NCI-H146 treated with DMSO at 0.1 percent for 48 hours (cell line): ENCODE measurements around the gene SLC16A10.
A peak's percentile ranks its signal among the peaks of the same experiment; 100 is the strongest.
"Not testable (repeated sequence)": the region's sequence is repeated elsewhere in the genome, so short reads cannot be mapped to it uniquely, and the experiment has no call there.

ENCODE experiments used
- DNase-seq: peaks from one replicate; lab custom pipeline; 2025; ENCODE audit not compliant: unreplicated experiment; lab: John Stamatoyannopoulos, UW

SLC16A10 gene, protein sequence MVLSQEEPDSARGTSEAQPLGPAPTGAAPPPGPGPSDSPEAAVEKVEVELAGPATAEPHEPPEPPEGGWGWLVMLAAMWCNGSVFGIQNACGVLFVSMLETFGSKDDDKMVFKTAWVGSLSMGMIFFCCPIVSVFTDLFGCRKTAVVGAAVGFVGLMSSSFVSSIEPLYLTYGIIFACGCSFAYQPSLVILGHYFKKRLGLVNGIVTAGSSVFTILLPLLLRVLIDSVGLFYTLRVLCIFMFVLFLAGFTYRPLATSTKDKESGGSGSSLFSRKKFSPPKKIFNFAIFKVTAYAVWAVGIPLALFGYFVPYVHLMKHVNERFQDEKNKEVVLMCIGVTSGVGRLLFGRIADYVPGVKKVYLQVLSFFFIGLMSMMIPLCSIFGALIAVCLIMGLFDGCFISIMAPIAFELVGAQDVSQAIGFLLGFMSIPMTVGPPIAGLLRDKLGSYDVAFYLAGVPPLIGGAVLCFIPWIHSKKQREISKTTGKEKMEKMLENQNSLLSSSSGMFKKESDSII

DNA sequence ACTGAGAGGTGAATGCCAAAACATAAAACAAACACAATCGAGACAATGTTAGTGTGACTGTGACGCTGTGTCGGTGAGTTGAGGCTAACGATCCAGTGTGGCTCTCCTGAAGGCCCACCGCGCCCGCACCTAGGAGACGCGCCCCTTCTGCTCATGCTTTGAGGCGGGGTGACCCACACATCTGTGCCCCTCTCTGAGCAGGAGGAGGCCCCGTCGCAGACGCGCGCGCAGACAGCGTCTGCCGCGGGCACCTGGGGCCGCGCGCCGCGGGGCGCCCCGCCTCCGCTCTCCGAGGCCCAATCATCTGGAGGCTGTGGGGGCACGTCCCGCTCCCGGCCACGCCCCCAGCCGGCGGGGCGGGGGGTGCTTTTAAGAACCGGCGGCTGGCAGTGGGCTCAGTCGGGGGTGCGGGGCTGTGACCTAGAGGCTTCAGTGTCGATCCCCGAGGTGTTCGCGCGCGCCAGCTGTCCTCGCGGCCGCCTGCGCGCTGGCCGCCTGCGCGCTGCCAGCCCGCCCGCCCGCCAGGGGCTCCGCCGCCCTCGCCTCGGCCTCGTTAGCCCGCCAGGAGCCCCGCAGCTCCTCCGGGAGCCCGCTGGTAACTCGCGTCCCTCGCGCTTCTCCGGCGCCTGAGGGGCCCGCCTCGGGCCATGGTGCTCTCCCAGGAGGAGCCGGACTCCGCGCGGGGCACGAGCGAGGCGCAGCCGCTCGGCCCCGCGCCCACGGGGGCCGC, at the start of gene SLC16A10:
SLC16A10 (plus strand) TSS at position 398 of the 730 bp plus-strand sequence; CDS start at position 648, 250 bp downstream.
- DNase-seq: peak; percentile 75

DNA sequence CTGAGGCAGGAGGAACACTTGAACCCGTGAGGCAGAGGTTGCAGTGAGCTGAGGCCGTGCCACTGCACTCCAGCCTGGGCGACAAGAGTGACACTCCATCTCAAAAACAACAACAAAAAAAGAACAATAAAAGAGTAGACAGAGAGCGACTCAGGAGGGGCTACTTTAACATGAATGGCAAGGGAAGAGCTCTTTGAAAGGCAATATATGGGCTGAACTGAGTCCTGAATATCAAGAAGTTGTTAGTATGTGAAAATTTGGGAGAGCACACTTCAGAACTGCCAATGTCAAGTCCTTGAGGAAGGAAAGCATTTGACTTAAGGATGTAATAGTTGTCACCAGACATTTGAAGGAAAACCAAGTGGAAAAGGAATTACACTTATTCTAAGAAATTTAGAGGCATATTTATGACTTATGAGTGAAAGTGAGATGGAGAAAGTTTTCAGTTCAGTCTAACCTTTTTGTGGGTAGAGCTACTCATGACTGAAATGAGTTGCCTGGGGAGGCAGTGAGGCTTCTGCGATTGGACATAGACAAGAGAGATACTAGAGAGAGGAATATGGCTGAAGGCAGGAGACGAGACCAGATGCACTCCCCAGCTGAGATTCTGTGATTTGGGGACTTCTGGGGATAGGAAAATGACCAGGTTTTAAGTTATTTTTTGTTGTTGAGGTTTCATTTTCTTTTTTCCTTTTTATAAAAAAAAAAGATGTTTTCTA, 48.6 kb upstream of the SLC16A10 start:
- no peak for DNase-seq

DNA sequence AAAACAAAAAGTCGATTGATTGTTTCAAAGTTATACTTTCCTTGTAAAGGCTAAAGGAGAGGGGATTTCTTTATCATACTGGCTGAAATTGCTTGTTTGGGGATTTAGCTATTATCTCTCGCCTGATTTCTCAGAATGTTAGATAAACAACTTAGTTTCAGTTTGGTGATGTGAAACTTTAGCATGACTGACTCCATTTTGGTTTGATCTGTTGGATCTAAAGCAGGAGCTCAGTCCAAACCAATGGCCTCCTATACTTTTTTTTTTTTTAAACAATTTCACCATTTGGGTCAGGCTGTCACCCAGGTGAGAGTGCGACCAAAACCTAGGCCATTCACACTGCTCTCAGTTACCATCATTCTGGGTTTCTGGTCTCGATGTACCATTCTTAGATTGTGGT, 45.4 kb upstream of the SLC16A10 start:
- no peak for DNase-seq

DNA sequence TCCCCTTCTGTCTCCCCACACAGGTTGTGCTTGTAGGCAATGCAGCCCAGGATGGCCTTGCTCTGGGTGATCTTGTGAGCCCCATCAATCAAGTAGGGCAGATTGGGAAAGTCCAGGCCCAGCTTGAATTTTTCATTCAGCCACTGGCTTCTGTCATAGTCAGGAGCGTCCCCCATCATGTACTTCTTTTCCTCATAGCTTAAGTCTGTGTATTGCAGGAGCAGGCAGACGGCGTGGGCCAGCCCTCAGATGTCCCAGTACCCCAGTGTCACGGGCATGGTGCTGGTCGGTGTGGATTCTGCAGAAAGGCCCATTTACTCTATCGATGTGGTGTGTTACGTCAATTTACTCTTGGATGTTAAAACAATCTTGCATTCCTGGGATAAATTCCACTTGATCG, 40.1 kb upstream of the SLC16A10 start:
- DNase-seq: no peak

DNA sequence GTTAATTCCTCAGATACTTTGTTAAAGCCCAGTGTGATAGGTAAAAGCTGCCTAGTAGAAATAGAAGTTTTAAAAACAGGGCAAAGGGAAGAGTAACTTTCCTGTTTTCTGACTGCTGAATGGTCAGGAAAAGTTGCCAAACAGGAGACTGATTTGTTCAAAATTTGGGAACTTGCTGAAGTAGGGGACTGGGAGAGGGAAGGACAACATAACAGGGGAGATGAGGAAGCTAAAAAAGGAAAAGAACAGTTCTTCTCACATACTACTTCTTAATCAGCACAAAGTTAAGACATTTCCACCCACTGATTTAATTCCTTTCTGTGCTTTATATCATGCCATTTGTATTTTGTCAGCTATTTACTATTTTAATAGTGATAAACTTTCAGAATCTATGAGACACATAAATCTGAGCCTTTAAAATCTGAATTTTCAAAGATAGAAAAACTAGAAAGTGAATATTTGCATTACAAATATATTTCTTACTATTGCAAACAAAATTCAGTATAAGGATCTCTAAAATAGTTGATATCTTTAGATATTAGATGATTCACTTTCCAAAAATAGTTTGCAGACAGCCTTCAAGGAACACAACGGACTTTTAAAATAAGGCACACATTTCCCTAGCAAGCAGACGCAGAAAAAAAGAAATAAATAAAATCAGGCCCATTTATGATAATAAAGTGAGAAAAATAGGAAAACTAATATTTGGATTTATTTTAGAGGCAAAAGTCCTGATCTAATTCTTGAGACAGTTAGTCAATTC, 36.9 kb upstream of the SLC16A10 start:
- no peak for DNase-seq

DNA sequence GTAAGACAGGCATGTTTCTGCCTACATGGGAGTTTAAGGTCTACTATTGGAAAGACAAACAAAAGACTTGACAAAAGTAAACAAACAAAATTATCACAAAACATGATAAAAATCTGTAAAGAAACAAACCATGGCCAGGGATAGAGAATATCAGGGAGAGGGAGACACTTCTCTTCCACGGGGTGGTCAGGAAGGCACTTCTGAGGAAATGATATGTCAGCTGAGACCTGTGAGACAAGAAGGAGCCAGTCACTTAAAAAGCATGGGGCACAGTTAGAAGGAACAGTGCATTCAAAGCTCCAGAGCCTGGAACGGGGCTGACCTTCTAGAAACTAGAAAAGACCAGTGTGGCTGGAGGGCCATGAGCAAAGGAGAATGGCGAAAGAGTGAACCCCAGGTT, 35.1 kb upstream of the SLC16A10 start:
- no peak for DNase-seq

DNA sequence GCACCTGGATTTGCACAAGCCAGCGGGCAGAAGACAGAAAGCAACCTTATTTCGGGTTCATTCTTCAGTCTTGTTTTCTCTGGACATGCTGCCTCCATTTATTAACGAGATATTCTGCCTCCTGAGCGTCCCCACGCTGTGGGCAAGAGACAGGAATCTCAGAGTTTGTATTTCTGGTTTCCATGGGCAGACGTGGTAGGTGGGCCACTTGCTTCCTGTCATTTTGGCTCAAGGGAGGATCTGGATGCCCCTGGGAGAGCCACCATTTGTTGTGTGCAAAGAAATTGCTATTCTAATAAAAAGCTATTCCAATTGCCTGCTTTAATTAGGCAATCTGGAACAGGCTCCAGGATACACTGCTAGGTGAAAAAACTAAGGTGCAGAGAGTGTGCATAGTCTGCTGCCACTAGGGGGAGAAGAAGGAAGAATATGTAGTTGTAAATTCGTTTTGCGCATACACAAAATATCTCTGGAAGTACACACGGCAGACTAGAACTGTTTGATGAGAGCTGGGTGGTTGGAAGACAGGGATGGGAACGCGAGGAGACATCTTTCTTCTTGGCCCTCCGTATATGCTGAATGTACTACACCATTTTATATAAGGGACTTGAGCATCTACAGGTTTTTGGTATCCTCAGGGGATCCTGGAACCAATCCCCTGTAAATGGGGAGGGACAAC, 30.1 kb upstream of the SLC16A10 start:
- DNase-seq: peak; percentile 68

DNA sequence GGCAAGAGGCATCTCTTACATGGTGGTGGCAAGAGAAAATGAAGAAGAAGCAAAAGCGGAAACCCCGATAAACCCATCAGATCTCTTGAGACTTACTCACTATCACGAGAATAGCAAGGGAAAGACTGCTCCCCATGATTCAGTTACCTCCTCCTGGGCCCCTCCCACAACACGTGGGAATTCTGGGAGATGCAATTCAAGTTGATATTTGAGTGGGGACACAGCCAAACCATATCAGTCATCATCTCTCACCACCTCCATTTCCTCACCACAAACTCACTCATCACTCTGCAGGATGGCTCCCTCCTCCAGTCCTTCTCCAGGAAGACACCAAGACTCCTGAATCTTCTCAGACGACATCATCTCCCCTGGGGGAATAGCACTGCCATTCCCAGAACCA, 25.8 kb upstream of the SLC16A10 start:
- DNase-seq: no peak

DNA sequence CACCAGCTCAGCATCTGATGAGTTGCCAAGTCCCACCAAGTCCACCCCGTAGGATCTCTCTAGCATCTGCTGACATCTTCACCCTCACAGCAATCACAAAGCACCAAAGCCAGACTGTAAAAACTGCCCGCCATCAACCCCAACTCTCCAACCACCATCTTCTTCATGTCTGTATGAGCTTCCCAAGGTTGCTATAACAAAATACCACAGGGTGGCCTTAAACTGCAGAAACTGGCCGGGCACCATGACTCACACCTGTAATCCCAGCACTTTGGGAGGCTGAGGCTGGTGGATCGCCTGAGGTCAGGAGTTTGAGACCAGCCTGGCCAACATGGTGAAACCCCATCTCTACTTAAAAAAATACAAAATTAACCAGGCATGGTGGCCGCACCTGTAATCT, 25.3 kb upstream of the SLC16A10 start:
- DNase-seq: not testable (repeated sequence)

DNA sequence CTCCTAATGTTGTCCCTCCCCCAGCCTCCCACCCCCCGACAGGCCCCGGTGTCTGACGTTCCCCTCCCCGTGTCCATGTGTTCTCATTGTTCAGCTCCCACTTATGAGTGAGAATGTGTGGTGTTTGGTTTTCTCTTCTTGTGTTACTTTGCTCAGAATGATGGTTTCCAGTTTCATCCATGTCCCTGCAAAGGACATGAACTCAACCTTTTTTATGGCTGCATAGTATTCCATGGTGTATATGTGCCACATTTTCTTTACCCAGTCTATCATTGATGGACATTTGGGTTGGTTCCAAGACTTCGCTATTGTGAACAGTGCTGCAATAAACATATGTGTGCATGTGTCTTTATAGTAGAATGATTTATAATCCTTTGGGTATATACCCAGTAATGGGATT, 24.4 kb upstream of the SLC16A10 start:
- not testable (repeated sequence) for DNase-seq

DNA sequence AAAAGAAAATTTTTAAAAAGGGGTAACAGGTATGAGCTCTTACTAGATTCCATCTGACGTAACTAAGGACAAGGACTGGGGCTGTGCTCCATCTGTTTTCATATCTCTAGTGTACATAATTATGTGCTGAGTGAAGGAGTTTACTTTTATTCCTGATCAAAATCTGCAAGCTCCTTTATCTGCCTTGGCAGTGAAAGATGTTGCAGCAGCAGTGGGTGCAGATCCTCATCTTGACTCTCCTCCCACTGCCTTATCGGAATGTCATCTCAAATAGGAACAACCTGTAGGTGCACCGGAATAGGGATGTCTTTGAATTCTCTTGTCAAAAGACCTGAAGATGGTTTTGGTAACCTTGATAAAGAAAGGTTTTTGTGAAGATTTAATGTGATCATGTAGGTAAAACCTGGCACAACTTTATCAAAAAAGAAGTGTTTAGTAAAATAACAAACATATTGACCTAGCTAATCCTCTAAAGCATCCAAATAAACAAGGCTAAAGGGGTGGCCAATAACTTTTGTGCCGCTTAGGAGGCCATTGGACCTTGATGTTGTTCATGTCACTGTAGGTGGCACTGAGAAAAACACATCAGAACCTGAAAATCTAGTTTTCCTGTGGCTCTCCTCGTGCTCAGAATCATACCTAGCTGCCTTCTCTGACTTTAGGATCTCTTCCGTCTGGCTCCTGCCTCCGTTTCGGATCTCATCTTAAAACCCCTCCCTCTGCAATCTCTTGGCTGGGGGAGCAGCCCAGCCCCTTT, 19.0 kb upstream of the SLC16A10 start:
- DNase-seq: no peak

DNA sequence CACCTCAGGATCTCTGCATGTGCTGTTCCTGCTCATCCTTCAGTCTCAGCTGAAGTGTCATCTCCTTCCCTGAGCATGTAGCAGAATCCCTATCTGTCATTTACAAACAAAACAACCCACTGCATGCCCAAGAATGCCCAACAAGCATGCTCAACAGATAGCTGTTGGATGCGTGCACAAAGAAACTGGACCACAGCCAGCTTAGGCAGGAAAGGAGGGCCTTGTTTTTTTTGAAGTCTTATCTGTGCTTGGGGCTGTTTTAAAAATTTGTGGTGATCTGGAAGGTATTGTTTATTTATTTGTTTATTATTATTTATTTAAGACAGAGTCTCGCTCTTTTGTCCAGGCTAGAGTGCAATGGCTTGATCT, 18.5 kb upstream of the SLC16A10 start:
- no peak for DNase-seq

DNA sequence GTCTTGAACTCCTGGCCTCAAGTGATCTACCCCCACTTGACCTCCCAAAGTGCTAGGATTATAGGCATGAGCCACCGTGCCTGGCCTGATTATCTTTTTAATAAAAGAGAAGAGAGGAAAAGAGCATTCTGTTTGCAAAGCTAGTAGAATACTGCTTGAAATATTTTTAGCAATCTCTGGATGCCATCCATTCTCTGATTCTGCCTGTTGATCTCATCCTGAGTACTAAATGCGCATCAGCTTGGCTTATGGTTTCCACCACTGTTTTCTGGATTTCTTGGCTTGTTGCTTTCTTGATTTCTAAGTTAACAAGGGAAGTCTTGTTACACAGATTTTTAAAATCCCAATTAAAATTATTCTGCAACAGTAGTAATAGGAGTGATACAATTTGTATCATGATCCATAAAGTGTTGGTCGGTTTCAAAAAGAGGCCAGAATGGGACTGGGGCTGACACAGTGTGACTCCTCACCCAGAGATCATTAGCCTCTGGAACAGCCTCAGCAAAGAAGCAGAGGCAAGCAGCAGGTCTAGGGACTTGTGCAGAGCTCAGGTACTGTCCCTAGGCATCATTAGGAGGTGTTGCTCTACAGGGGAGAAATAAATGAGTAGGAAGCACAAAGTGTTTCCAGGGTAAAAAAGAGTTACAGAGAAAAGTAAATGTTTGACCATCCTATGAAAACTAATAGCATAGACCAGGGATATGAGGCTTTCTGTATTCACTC, 17.8 kb upstream of the SLC16A10 start:
- no peak for DNase-seq

DNA sequence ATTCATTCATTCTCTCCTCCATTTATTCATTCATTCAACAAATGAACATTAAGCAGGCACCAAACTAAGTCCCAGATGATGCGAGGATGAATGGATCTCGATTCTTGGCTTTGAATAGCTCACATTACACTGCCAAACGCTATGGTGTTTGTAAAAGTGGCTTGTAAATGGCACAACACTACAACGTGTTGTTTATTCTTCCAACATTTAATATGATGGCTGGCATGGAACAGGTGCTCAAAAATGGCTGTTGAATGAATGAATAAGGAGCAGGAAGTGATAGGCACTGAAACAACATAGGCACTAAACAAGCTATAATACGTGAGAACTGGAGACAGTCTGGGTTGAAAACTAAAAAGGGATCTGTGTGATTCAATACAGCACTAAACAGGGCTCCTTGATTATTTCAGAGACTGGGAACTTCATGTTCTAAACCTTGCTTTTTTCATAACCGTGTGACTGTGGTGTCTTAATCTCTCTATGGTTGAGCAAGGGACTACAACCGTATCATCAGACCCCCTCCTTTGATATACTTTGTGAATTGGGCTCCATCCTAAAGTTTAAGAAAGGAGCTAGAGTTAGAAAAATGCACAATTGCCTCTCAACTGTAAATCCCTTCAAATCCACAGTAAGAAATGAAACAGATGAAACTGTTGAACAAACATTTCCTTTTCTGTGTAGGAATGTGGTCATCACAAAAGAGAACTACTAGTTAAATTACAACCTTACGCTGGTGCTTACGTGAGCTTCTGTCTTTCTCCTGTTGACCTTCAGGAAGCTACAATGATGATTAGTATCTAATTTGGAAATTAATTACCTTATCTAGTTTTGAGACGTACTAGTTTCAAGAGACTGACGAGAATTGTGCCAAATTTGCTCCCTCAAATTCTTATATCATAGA, 16.9 kb upstream of the SLC16A10 start:
- no peak for DNase-seq

DNA sequence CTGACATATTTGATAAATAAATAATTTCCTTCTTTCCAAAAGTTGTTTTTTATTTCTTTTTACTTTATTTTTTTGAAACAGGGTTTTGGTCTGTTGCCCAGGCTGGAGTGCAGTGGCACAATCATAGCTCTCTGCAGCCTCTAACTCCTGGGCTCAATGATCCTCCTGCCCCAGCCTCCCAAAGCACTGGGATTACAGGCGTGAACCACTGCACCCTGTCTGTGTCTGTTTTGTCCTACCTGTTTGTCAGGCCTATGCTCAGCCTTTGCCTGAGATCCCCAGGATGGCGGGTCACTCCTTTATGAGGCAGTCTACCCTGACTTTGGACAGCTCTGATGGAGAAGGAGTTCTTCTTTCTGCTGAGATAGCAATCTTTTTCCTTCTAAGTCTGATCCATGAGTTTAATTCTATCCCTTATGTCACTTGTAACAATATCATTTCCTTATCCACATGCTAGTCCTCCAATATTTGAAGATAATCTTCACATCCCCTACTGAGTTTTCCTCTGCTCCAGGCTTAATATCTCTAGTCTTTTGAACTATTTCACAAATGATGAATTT, 14.4 kb upstream of the SLC16A10 start:
- no peak for DNase-seq

DNA sequence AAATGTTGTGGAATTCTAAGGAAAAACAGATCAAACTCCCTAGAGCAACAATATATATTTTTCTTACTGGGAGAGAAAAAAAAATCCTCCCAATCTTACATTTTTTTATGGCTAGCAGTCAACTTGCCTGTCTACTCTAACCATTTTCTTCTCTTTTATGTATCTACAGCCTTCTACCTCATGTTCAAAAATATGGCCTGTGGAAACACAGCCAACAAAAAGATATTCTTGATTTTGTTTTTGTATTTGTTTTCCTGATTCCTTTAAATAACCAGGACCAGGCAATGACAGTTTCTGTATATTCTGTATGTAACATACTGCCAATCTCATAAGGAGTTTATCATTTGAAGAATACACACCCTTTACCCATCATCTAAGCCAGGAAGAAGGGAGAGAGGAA, 13.0 kb upstream of the SLC16A10 start:
- DNase-seq: no peak

DNA sequence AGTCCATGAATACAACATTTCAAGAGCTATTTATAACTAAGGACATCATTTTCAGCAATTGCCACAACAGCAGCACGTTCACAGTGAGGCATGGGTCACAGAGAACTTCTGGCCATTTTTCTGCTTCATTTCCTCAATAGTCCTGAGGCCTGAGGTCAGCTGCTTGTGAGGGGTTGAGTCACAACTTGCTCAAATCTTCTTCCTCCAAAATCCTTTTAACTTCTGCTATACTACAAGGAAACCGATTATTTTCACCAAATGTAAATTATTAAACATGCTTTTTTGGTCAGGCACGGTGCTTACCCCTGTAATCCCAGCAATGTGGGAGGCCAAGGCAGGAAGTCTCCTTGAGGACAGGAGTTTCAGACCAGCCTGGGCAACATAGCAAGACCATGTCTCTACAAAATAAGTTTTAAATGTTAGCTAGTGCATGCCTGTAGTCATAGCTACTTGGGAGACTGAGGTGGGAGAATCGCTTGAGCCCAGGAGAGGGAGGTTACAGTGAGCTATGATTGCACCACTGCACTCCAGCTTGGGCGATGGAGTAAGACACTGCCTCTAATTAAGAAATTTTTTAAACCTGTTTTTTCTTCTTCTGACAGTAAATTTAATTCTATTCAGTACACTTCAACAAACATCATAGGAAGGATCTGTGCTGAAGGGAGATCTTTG, 11.1 kb upstream of the SLC16A10 start:
- no peak for DNase-seq
